ENCODE measurements around the gene PTTG1IP.

Gene PTTG1IP

GRCh38 chr21:44817914-44818639 lies 55.4 kb downstream of the PTTG1IP start, which contains the start of gene SUMO3:
TSS of gene SUMO3 (minus strand) at chr21:44818062. CDS start at chr21:44817968, 94 bp downstream.
- DNase-seq, result peak; percentile 40

GRCh38 chr21:44817506-44817880 lies 56.0 kb downstream of the PTTG1IP start:
- DNase-seq, result peak; percentile 40

- no peak for DNase-seq
Measured at GRCh38 chr21:44816761-44817505, 56.6 kb downstream of the PTTG1IP start.

GRCh38 chr21:44815852-44816628 lies 57.5 kb downstream of the PTTG1IP start:
- DNase-seq, result no peak

- DNase-seq, result no peak
Measured at GRCh38 chr21:44815225-44815624, 58.3 kb downstream of the PTTG1IP start.

- DNase-seq, result no peak
Measured at GRCh38 chr21:44814498-44815023, 58.9 kb downstream of the PTTG1IP start.

GRCh38 chr21:44813727-44814126 lies 59.8 kb downstream of the PTTG1IP start:
- DNase-seq, result no peak

GRCh38 chr21:44813149-44813548 lies 60.3 kb downstream of the PTTG1IP start:
- DNase-seq, result no peak

GRCh38 chr21:44812640-44813039 lies 60.9 kb downstream of the PTTG1IP start:
- no peak for DNase-seq

- no peak for DNase-seq
Measured at GRCh38 chr21:44810779-44811178, 62.7 kb downstream of the PTTG1IP start.

GRCh38 chr21:44805859-44806258 lies 67.6 kb downstream of the PTTG1IP start:
- DNase-seq, result no peak

- DNase-seq, result no peak
Measured at GRCh38 chr21:44805226-44805625, 68.3 kb downstream of the PTTG1IP start.

- DNase-seq, result no peak
Measured at GRCh38 chr21:44804762-44805161, 68.7 kb downstream of the PTTG1IP start.

GRCh38 chr21:44803651-44804050 lies 69.8 kb downstream of the PTTG1IP start:
- no peak for DNase-seq

- DNase-seq, result no peak
Measured at GRCh38 chr21:44802396-44803153, 70.9 kb downstream of the PTTG1IP start.

- peak; percentile 59 for DNase-seq
Measured at GRCh38 chr21:44801468-44802395, 71.8 kb downstream of the PTTG1IP start, which contains the start of gene UBE2G2. TSS of gene UBE2G2 (minus strand) at chr21:44801820. CDS start at chr21:44801748, 72 bp downstream.

- DNase-seq, result no peak
Measured at GRCh38 chr21:44800971-44801467, 72.5 kb downstream of the PTTG1IP start.

GRCh38 chr21:44800103-44800502 lies 73.4 kb downstream of the PTTG1IP start:
- DNase-seq, result no peak

- no peak for DNase-seq
Measured at GRCh38 chr21:44799646-44800045, 73.8 kb downstream of the PTTG1IP start.
